Spleen (tissue), 11 donors: ENCODE data around the gene TNFAIP1. TPM values are rescaled to one million over a fixed set of nuclear protein-coding genes. Genes with fewer than 3 reads are reported as not detected.

Experiments used
- DNase-seq: peaks from one replicate; pipeline ENCODE4 v3.0.0-alpha.2; 2020
- H3K27ac ChIP-seq, 8 donors: fragments of 200-600 bp; sonication (generic) in 7 of 8; 1 replicate in 4 of 8; 2 replicates in 4 of 8; pipeline versions ENCODE4 v1.5.0 to v1.8.0; 2016 to 2021; ENCODE audit warnings: inconsistent platforms in 4 of 8, mild to moderate bottlenecking in 4 of 8, moderate library complexity in 1 of 8
- H3K27me3 ChIP-seq, 7 donors: fragments of 200-600 bp; sonication (generic) in 6 of 7; replicated peaks in 1 of 7; 1 replicate in 4 of 7; 2 replicates in 3 of 7; pipeline versions ENCODE4 v1.5.0 to v1.8.0; 2016 to 2021; ENCODE audit warnings: inconsistent platforms in 3 of 7, mild to moderate bottlenecking in 1 of 7
- H3K36me3 ChIP-seq, 6 donors: fragments of 200-600 bp; sonication (generic) in 5 of 6; 1 replicate in 4 of 6; 2 replicates in 2 of 6; pipeline versions ENCODE4 v1.5.0 to v1.8.0; 2016 to 2021; ENCODE audit warnings: inconsistent platforms in 2 of 6
- H3K4me1 ChIP-seq, 6 donors: fragments of 200-600 bp; sonication (generic) in 5 of 6; 1 replicate in 3 of 6; 2 replicates in 3 of 6; pipeline versions ENCODE4 v1.5.0 to v1.8.0; 2016 to 2021; ENCODE audit warnings: inconsistent platforms in 3 of 6
- H3K4me3 ChIP-seq, 8 donors: fragments of 200-600 bp; sonication (generic) in 7 of 8; 1 replicate in 4 of 8; 2 replicates in 4 of 8; pipeline versions ENCODE4 v1.5.0 to v1.8.0; 2016 to 2021; ENCODE audit warnings: inconsistent platforms in 4 of 8, mild to moderate bottlenecking in 4 of 8, moderate library complexity in 2 of 8
- H3K9me3 ChIP-seq, 8 donors: fragments of 200-600 bp; sonication (generic) in 7 of 8; 1 replicate in 4 of 8; 2 replicates in 4 of 8; pipeline versions ENCODE4 v1.5.0 to v1.8.0; 2016 to 2021; ENCODE audit warnings: inconsistent platforms in 4 of 8
- CTCF ChIP-seq, 11 experiments: fragments of 200-600 bp in 7 of 11; fragments of 450-650 bp in 4 of 11; sonication (generic) in 4 of 11; IDR thresholded peaks in 8 of 11; conservative IDR thresholded peaks in 3 of 11; 1 replicate in 7 of 11; 2 replicates in 4 of 11; pipeline versions ENCODE4 v1.4.0 to v1.8.0; 2016 to 2021; ENCODE audit warnings: antibody characterized with exemption in 11 of 11, inconsistent platforms in 4 of 11, mild to moderate bottlenecking in 1 of 11
- POLR2A ChIP-seq, 3 donors: fragments of 450-650 bp; IDR thresholded peaks; one replicate each; pipeline ENCODE4 v1.5.1; 2017; ENCODE audit warnings: antibody characterized with exemption in 3 of 3, mild to moderate bottlenecking in 1 of 3
- POLR2AphosphoS5 ChIP-seq, 3 donors: sonication (generic); formaldehyde crosslinking; IDR thresholded peaks; one replicate each; pipeline ENCODE4 v1.5.1; 2017; ENCODE audit warnings: antibody characterized with exemption in 3 of 3
- WGBS, 5 donors: extraction: QIAGEN DNeasy Blood & Tissue Kit in 3 of 5; methylation state at CpG; one replicate each; pipeline versions ENCODE4 v1.1.5 to v1.1.7; 2013 to 2018; 5-methylcytosine and 5-hydroxymethylcytosine counted together
- intact Hi-C: fragments of 100-400 bp; cut with DNase I; formaldehyde crosslinking; loops from one replicate; pipeline ENCODE4 v1.15.0; 2023; ENCODE audit warnings: low total_unique reads
- polyA plus RNA-seq, 3 donors: library from polyadenylated mRNA; stranded (reverse); fragments of 200-250 nt; gene quantifications; one replicate each; pipeline ENCODE4 v1.2.1, GENCODE V29; 2013
- total RNA-seq, 7 donors: library from RNA; depleted of rRNA in 3 of 7; stranded (reverse); fragments of >200 nt in 3 of 7; fragmentation: NEBNext Ultra II Directional in 4 of 7; extraction: Animal tissue kit (Norgen Biotek cat#: 25700) in 4 of 7; gene quantifications; one replicate each; pipeline versions ENCODE4 v1.1.0 to v1.2.1, GENCODE V29; 2016 to 2021
- donor health status: healthy with polysubstance abuse.
- donor health status: DM: no; HTN: no; CAD: no; lungs with moderate emphysema.
- donor health status: DM: no; HTN: no; CAD: no.
- donor health status: Bipolar disorder and iron deficiency.
- donor health status: healthy.
- donor health status: DM: no; HTN: no; CAD: no.
- donor health status: DM: yes; HTN: yes; CAD: no.

Gene TNFAIP1
- total and polyA plus RNA-seq, 10 donors, result 15.2 to 154 (median 91.5) TPM

- Histone ChIP-seq H3K4me3 (peak overlapping the region in 1 of 8 donors; percentile 83), H3K4me1 (peaks cover 20 to 60% (median 46%) of the 10 kb centered on the region in 6 donors), H3K9me3 (no peaks in the 10 kb centered on the region), H3K27ac (peak overlapping the region in 4 of 8 donors; percentile 95 to 97 (median 96)), H3K27me3 (no peaks in the 10 kb centered on the region), H3K36me3 (peaks cover 4 to 45% (median 37%) of the 10 kb centered on the region in 6 donors)
- 68 to 89% (median 75%) methylated on average over 1 of the region's 1 CpG for WGBS, 5 donors
- intact Hi-C loops, result no loop called here
- TF ChIP-seq POLR2A (IDR thresholded peaks at IDR 0.05) (no peak), POLR2AphosphoS5 (IDR thresholded peaks at IDR 0.05) (no peak), CTCF (IDR thresholded peaks at IDR 0.05 in 8 of 11, conservative IDR thresholded peaks at IDR 0.05 in 3 of 11) (no peak)
- DNase-seq, result no peak
Measured at GRCh38 chr17:28333083-28333746, 2.3 kb upstream of the TNFAIP1 start.

- H3K9me3 ChIP-seq, result no peaks in the 10 kb centered on the region
- peaks cover 4 to 39% (median 29%) of the 10 kb centered on the region in 6 donors for H3K36me3 ChIP-seq
- TF ChIP-seq POLR2A (IDR thresholded peaks at IDR 0.05) (no peak), POLR2AphosphoS5 (IDR thresholded peaks at IDR 0.05) (peak in 1 of 3 donors; percentile 59)
- 40 to 64% (median 47%) methylated on average over 6 of the region's 6 CpGs for WGBS, 5 donors
- H3K4me1 ChIP-seq, result peaks cover 20 to 69% (median 51%) of the 10 kb centered on the region in 6 donors
- DNase-seq, result no peak
- H3K27me3 ChIP-seq, result no peaks in the 10 kb centered on the region
- peak overlapping the region in 7 of 8 donors; percentile 94 to 98 (median 96) for H3K27ac ChIP-seq
- intact Hi-C loops, result no loop called here
- peak overlapping the region in 6 of 8 donors; percentile 72 to 98 (median 88) for H3K4me3 ChIP-seq
Measured at GRCh38 chr17:28334171-28334570, 1.4 kb upstream of the TNFAIP1 start.

- Histone ChIP-seq H3K27ac (peak overlapping the region; percentile 45 to 98 (median 96)), H3K27me3 (no peaks in the 10 kb centered on the region), H3K4me1 (peaks cover 20 to 75% (median 56%) of the 10 kb centered on the region in 6 donors), H3K9me3 (no peaks in the 10 kb centered on the region), H3K36me3 (peaks cover 4 to 39% (median 27%) of the 10 kb centered on the region in 6 donors), H3K4me3 (peak overlapping the region; percentile 72 to 98 (median 84))
- 12 to 15% (median 12%) methylated on average over 17 to 18 of the region's 18 CpGs for WGBS, 5 donors
- TF ChIP-seq POLR2AphosphoS5 (IDR thresholded peaks at IDR 0.05), result no peak
- no peak for TF ChIP-seq POLR2A (IDR thresholded peaks at IDR 0.05)
- no peak for TF ChIP-seq CTCF (IDR thresholded peaks at IDR 0.05 in 8 of 11, conservative IDR thresholded peaks at IDR 0.05 in 3 of 11)
- intact Hi-C loops, result no loop called here
- DNase-seq, result no peak
Measured at GRCh38 chr17:28334666-28335200, 828 bp upstream of the TNFAIP1 start.

GRCh38 chr17:28335959-28336871, 654 bp downstream of the TNFAIP1 start:
- Histone ChIP-seq H3K9me3 (no peaks in the 10 kb centered on the region), H3K27ac (peak overlapping the region; percentile 89 to 98 (median 96)), H3K27me3 (no peaks in the 10 kb centered on the region), H3K4me1 (peaks cover 20 to 90% (median 68%) of the 10 kb centered on the region in 6 donors), H3K4me3 (peak overlapping the region; percentile 72 to 98 (median 85)), H3K36me3 (peaks cover 6 to 39% (median 25%) of the 10 kb centered on the region in 6 donors)
- WGBS, 5 donors, result 6 to 10% (median 9%) methylated on average over 29 of the region's 29 CpGs
- DNase-seq, result peak; percentile 87
- TF ChIP-seq CTCF (IDR thresholded peaks at IDR 0.05 in 8 of 11, conservative IDR thresholded peaks at IDR 0.05 in 3 of 11) (peak in 1 of 11 experiments; percentile 1), POLR2AphosphoS5 (IDR thresholded peaks at IDR 0.05) (peak in 1 of 3 donors; percentile 87), POLR2A (IDR thresholded peaks at IDR 0.05) (peak in 1 of 3 donors; percentile 83)
- intact Hi-C loops, result no loop called here
